IPS-18a (cell line): ENCODE measurements around the gene PIM3.
"Not testable (repeated sequence)": the region's sequence is repeated elsewhere in the genome, so short reads cannot be mapped to it uniquely, and the experiment has no call there.

Source experiments
- H3K27ac ChIP-seq: one replicate; pipeline ENCODE4 v1.5.1; 2013; ENCODE audit warnings: low read length
- H3K27me3 ChIP-seq: one replicate; pipeline ENCODE4 v1.6.1; 2013; ENCODE audit warnings: mild to moderate bottlenecking, low read length; ENCODE audit not compliant: control insufficient read depth, insufficient read depth
- H3K36me3 ChIP-seq: one replicate; pipeline ENCODE4 v1.6.1; 2013; ENCODE audit warnings: low read depth, low read length; ENCODE audit not compliant: control insufficient read depth
- H3K4me1 ChIP-seq: one replicate; pipeline ENCODE4 v1.6.1; 2013; ENCODE audit warnings: low read depth, low read length; ENCODE audit not compliant: control insufficient read depth
- H3K4me3 ChIP-seq: one replicate; pipeline ENCODE4 v1.5.1; 2013; ENCODE audit warnings: low read length
- H3K9ac ChIP-seq: one replicate; pipeline ENCODE4 v1.6.1; 2013; ENCODE audit warnings: mild to moderate bottlenecking, low read length, moderate library complexity
- H3K9me3 ChIP-seq: one replicate; pipeline ENCODE4 v1.6.1; 2013; ENCODE audit warnings: low read depth, low read length; ENCODE audit not compliant: control insufficient read depth

The PIM3 gene

DNA sequence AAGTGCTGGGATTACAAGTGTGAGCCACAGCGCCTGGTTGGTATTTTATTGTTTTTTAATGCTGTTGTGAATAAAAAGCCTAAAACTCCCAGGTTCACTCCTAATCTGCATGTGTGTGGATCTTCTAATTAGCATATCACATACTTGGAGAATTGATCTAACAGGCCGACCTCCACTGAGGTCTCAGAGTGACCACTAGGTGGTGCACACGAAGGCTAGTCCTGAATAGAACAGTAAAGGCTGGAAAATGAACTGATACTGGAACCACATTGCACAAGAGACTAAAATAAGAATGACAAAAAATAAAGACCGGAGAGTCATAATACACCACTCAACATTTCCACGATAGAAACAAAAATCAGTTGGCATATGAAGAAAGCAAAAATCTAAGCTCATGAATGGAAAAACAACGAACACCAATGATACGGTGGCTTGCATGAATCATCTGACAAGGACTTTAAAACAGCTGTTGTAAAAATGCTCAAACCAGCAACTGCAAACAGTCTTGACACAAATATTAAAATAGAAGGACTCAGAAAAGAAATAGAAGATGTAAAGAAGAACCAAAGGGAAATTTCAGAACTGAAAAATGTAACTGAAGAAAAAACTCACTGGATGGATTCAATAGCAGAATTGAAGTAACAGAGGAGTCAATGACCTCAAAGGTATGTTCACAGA lies 19.2 kb downstream of the PIM3 start:
- Histone ChIP-seq H3K4me1 (no peaks in the 10 kb centered on the region), H3K27ac (no peak overlapping the region), H3K27me3 (peaks cover 23% of the 10 kb centered on the region), H3K36me3 (no peaks in the 10 kb centered on the region), H3K4me3 (no peak overlapping the region), H3K9me3 (no peaks in the 10 kb centered on the region), H3K9ac (no peak overlapping the region)

DNA sequence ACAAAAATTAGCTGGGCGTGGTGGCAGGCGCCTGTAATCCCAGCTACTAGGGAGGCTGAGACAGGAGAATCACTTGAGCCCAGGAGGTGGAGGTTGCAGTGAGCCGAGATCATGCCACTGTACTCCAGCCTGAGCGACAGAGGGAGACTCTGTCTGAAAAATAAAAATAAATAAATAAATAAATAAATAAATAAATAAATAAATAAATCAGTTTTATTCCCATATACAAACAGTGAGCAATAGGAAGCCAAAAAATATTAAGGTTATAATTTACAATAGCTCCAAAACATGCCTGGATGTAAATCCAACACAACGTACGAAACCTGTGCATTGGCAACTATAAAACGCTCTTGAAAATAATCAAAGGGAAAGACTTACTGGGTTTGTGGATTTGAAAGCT lies 21.2 kb downstream of the PIM3 start:
- H3K4me3 ChIP-seq, H3K4me1 ChIP-seq, H3K36me3 ChIP-seq, H3K9ac ChIP-seq, H3K27ac ChIP-seq, H3K9me3 ChIP-seq: not testable (repeated sequence)
- peaks cover 43% of the 10 kb centered on the region for H3K27me3 ChIP-seq

DNA sequence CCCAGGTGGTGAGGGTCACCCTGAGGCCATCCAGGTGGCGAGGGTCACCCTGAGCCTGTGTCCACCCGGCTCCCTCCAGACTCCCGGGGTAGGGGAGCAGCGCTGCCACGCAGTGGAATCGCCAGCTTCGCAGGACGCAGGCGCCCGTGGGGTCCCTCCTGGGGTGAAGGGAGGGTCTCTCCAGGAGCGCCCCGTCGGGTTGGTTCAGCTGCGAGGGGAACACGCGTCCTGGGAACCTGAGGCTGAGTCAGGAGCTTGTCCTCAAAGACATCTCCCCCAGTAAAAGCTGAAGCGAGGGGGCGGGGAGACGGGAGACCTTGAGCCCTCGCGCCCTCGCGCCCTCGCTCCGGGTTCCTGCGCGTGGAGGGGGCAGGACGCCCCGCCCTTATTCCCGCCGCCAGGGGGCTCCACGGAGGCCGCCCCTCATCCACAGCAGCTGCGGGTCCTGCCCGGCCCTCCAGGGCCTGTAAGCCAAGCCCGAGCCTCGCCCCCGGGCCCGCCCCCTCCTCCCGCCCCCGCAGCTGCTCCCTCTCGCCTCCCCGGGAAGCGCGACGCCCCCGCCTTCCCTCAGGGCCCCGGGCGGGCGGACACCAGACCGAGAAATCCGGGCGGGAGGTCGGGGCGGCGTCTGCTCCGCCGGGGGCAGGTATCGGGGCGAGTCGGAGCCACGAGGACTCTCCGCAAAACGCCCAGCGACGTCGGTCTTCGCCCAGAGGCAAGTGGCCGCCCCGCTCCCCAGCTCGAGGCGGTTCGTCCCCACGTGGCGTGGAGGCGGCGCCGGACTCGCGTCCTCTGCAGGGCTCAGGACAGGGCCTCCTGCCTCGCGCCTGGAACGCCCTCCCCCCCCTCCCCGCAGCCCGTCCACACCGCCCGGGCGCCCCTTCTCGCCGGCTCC lies 22.8 kb downstream of the PIM3 start:
- Histone ChIP-seq H3K4me1 (no peaks in the 10 kb centered on the region), H3K4me3 (no peak overlapping the region), H3K9me3 (no peaks in the 10 kb centered on the region), H3K36me3 (no peaks in the 10 kb centered on the region), H3K27ac (no peak overlapping the region), H3K27me3 (peaks cover 43% of the 10 kb centered on the region), H3K9ac (no peak overlapping the region)

DNA sequence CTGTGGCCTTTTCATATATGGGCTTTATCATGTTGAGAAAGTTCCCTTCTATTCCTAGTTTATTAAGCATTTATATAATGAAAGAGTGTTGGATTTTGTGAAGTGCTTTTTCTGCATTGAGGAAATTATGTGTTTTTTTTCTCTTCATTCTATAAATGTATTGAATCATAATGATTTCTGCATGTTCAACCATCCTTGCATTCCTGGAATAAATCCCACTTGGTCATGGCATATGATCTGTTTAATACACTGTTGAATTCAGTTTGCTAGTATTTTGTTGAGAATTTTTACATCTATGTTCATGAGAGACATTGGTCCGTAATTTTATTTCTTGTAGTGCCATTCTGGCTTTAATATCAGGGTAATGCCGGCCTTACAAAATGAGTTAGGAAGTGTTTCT lies 25.8 kb downstream of the PIM3 start:
- Histone ChIP-seq H3K9ac (no peak overlapping the region), H3K27me3 (peaks cover 43% of the 10 kb centered on the region), H3K9me3 (no peaks in the 10 kb centered on the region), H3K4me1 (no peaks in the 10 kb centered on the region), H3K4me3 (no peak overlapping the region), H3K27ac (no peak overlapping the region), H3K36me3 (no peaks in the 10 kb centered on the region)

DNA sequence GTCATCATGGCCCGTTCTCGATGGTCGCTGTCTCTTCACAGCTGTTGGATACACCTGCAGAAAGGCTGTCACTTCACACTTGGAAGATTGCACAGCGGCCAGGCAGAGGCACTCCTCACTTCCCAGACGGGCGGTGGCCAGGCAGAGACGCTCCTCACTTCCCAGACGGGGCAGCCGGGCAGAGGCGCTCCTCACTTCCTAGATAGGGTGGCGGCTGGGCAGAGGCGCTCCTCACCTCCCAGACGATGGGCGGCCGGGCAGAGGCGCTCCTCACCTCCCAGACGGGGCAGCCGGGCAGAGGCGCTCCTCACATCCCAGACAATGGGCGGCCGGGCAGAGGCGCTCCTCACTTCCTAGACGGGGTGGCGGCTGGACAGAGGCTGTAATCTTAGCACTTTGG lies 29.3 kb downstream of the PIM3 start:
- not testable (repeated sequence) for H3K27ac ChIP-seq, H3K4me1 ChIP-seq, H3K36me3 ChIP-seq, H3K9ac ChIP-seq, H3K9me3 ChIP-seq, H3K4me3 ChIP-seq
- peaks cover 20% of the 10 kb centered on the region for H3K27me3 ChIP-seq

DNA sequence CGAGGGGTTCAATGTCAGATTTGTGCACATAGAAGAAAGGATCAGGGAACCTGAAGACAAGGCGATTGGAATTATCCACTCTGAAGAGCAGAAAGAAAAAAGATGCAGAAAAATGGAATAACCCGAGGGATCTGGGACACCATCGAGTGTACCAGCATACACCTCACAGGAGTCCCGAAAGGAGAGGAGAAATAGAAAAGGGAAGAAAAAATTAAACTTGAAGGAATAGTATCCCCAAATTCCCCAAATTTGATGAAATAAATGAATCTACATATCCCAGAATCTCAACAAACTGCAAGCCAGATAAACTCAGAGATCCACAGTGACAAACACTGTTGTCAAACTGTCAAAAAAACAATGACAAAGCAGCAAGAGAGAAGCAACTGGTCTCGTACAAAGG lies 30.6 kb downstream of the PIM3 start:
- H3K36me3 ChIP-seq = no peaks in the 10 kb centered on the region
- H3K9ac ChIP-seq = no peak overlapping the region
- peaks cover 7% of the 10 kb centered on the region for H3K27me3 ChIP-seq
- no peaks in the 10 kb centered on the region for H3K4me1 ChIP-seq
- H3K9me3 ChIP-seq = no peaks in the 10 kb centered on the region
- H3K4me3 ChIP-seq = no peak overlapping the region
- no peak overlapping the region for H3K27ac ChIP-seq

DNA sequence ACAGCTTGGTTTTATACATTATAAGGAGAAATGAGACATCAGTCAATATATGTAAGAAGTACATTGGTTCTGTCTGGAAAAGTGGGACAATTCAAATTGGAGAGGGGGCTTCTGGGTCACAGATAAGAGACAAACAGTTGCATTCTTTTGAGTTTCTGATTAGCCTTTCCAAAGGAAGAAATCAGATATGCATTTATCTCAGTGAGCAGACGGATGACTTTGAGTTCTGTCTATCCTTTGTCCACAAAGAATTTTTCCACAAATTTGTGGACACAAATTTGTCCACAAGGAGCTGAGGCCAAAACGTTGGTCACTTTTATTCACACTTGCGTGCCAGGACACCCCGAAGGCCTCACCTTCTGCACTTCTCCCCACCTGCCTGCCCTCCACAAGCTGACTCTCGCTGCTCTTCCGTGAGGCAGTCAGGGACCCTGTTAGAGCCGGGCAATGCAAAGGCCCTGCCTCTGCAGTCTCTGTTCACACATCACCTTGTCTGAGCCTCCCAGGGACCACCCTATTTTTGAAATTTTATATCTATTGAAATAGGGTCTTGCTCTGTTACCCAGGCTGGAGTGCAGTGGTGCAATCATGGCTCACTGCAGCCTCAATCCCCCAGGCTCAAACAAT lies 31.4 kb downstream of the PIM3 start:
- H3K27me3 ChIP-seq = no peaks in the 10 kb centered on the region
- no peak overlapping the region for H3K9ac ChIP-seq
- no peak overlapping the region for H3K4me3 ChIP-seq
- no peak overlapping the region for H3K27ac ChIP-seq
- no peaks in the 10 kb centered on the region for H3K36me3 ChIP-seq
- no peaks in the 10 kb centered on the region for H3K9me3 ChIP-seq
- H3K4me1 ChIP-seq = no peaks in the 10 kb centered on the region

DNA sequence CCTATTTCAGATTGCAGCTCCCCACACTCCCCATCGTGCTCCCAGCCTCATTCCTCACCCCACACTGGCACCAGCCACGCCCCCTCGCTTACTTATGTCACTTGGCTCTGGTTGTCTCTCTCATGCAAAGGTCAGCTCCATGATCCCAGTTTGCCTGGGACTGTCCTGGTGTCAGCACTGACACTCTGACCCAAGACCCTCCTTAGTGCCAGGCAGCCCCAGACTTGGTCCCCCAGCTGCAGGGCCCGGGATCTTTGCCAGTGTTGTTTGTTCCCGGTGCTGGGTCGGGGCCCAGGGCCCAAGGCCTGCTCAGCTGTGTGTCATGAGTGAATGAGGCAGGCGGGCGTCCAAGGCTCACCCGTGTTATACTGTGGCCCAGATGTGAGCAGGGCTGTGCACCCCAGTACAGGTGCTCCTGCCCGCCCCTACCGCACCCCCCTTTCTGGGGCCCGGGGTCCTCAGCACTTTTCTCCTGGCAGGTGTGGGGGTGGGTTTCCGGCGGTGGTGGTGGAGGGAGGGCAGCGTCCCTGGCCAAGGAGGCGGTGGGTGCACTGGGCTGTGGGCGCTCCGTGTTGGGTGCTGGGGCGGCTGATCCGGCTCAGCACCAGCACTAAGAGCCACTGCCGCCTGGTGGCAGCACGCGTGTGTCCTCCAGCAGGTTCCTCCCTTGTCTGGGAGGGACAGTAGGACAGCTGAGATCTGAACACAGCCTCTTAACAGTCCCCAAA lies 32.5 kb downstream of the PIM3 start:
- no peaks in the 10 kb centered on the region for H3K27me3 ChIP-seq
- no peak overlapping the region for H3K9ac ChIP-seq
- no peaks in the 10 kb centered on the region for H3K36me3 ChIP-seq
- H3K4me1 ChIP-seq = no peaks in the 10 kb centered on the region
- H3K4me3 ChIP-seq = no peak overlapping the region
- H3K27ac ChIP-seq = no peak overlapping the region
- no peaks in the 10 kb centered on the region for H3K9me3 ChIP-seq

DNA sequence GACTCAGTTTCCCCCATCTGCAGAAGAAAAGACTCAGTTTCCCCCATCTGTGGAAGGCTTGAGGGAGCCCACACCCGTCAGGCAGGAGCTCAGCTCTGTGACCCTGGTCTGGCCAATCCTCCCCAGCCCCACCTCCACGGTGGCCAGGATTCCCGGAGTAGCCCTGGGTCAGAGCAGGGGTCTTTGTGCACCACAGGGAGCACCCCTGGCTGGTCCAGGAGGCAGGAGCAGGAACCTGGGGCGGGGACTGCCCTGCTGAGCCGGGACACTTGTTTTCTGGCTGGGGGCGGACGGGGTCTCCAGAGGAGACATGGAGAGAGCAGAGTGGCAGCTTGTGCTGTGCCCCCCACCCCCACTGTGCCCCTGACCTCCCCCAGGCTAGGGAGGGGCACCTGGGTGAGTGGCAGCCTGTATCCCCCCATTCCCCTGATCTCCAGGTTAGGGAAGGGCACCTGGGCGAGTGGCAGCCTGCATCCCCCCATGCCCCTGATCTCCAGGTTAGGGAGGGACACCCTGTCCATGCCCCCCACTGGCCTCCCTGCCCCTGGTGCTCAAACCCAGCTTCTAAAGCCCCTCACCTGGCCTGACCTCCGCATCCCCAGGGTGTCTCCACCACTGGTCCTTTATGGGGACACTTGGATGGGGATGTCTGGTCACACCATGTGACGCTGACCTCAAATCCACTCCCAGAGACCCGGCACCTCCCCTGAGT lies 33.2 kb downstream of the PIM3 start:
- Histone ChIP-seq H3K4me1 (no peaks in the 10 kb centered on the region), H3K27me3 (no peaks in the 10 kb centered on the region), H3K27ac (no peak overlapping the region), H3K36me3 (no peaks in the 10 kb centered on the region), H3K4me3 (no peak overlapping the region), H3K9me3 (no peaks in the 10 kb centered on the region), H3K9ac (no peak overlapping the region)

DNA sequence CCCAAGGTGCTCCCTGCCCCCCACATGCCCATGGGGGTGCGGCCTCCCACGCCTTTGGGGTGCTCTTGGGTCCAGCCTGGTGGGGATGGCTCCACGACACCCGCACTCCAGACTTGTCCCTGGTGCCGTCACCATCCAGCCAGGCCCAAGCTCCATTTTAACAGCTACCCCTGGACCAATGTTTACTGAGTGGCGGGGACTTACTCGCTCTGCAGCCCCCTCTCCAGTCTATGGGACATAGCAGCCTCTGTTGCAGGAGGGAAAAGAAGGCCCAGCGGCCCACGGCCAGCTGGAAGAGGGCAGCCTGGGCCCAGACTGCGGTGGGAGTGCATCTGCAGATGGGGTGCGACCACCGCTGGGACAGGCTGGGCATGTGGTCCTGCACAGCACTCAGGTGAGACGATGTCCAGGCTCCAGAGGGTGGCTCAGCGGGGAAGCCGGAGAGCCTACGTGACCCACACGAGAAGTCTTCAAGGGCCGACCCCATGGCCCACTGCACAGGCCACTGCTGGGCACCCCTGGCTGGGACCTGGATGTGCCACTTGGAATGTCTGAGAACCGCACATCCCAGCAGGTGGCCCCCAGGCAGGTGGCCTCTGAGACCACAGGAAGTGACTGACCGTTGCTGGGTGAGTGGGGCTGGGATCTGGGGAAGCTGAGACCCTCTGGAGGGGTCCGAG lies 33.9 kb downstream of the PIM3 start:
- no peak overlapping the region for H3K9ac ChIP-seq
- H3K27me3 ChIP-seq = no peaks in the 10 kb centered on the region
- no peak overlapping the region for H3K27ac ChIP-seq
- H3K4me3 ChIP-seq = no peak overlapping the region
- no peaks in the 10 kb centered on the region for H3K9me3 ChIP-seq
- no peaks in the 10 kb centered on the region for H3K36me3 ChIP-seq
- no peaks in the 10 kb centered on the region for H3K4me1 ChIP-seq
